Prostate gland (tissue), 2 donors: ENCODE measurements around the gene TMEM151A.

Experiments
- CTCF ChIP-seq, 4 experiments: fragments of 200-600 bp in 2 of 4; fragments of 450-650 bp in 2 of 4; sonication (generic) in 2 of 4; IDR thresholded peaks; 1 replicate in 3 of 4; 2 replicates in 1 of 4; pipeline ENCODE4 v1.5.1; 2016 to 2019; ENCODE audit warnings: antibody characterized with exemption in 4 of 4, mild to moderate bottlenecking in 2 of 4, moderate library complexity in 2 of 4
- POLR2A ChIP-seq: fragments of 450-650 bp; IDR thresholded peaks from one replicate; pipeline ENCODE4 v1.6.1; 2016; ENCODE audit warnings: antibody characterized with exemption, mild to moderate bottlenecking
- POLR2AphosphoS5 ChIP-seq: sonication (generic); formaldehyde crosslinking; IDR thresholded peaks from one replicate; pipeline ENCODE4 v1.6.1; 2017; ENCODE audit warnings: antibody characterized with exemption

GRCh38 chr11:66297610-66298009, 5.9 kb downstream of the TMEM151A start:
- TF ChIP-seq CTCF (IDR thresholded peaks at IDR 0.05) (no peak), POLR2A (no peak), POLR2AphosphoS5 (no peak)
